GM19240 (cell line): ENCODE measurements around the gene IQCH.

Source experiments
- DNase-seq: peaks from one replicate; pipeline ENCODE4 v3.0.0; 2011; ENCODE audit warnings: low spot score; ENCODE audit not compliant: insufficient read length

The IQCH gene

DNA sequence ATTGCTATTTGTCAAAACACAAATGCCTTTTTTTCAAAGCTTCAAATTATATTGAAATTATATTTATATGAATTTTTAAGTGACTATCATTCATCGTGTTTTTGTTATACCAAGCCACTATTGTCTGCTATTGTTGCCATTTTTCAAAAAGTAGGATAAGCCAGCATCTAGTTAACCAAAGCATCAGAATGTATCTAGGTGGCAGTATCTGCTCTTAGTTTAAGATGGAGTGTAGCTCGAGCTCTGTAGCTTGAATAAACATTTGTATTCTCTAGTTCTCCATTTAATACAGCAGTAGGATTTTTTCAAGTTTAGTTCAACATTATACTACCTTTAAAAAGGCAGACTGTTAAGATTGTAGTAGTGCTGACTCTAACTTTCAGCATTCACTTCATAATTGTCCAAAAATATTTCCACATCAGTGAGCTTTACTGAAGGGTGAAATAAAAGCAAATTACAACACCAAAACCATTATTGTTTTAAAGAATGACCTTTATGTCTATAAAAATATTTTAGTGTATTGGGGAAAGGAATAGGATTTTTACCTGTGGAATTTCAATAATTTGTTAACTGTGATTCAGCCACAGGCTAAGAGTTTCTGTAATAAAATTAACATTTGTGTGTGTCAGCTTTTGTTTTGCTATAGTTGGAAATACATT is 246.7 kb downstream of the IQCH start:
- DNase-seq = no peak

DNA sequence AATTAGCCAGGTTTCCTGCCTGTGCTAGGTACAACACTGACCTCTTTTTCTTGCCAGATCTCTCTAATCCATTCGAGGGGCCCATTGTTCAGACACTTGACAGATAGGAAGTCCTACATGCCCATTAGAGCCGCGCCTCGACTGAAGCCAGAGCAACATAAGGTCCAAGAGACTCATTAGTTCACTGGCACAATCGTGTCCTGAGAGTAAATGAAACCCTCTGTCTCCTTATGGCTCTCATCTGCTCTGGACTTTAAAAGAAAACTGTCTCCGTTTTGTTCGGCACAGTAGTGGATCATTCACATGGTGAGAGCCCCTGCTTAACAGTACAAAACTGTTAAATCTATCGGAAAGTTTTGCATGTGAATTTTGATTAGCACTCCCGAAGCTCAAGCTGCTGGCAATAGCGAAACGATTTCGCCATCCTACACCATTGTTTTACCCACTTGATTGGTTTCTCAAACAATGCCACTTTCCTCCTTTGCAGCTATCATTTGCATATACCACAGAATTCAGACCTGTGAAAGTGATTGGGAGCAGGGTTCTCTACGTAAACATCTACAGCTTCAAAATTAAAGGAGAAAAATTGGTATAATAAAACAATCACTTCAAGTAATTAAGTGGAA is 247.4 kb downstream of the IQCH start:
- no peak for DNase-seq

DNA sequence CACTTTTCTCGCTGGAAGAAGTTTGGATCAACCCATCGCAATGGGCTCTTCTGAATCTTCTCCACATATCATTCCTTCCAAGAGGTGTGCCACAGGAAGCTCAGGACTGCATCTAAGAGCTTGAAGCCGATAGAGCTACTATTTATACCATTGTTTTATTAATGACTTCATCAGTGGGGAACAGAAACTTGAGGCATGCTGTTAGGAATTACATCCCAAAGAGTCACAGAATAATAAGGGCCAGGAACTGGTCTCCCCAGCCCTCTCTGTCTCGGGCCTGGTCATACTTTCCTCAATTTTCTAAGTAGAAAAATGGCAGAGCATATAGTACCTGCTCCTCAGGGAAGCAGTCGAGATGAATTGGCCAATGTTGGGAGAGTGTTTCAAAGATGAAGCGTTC is 249.5 kb downstream of the IQCH start:
- DNase-seq = no peak

DNA sequence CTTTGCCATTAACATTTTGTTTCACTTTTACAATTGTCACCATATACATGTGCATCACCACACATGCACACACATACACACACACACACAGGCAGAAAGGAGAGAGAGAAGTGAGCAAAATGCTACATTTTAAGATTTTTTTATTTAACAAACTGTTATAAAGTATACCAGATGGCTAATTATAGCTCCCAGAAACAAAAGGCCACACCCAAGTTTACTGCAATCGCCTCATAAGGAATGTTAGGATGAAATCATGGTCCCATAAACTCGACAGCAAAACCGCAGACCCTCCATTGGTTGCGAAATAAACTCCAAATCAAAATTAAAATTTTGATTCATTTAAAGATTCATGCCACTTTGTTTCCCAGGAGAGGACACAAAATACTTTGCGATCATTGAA is 250.2 kb downstream of the IQCH start:
- no peak for DNase-seq

DNA sequence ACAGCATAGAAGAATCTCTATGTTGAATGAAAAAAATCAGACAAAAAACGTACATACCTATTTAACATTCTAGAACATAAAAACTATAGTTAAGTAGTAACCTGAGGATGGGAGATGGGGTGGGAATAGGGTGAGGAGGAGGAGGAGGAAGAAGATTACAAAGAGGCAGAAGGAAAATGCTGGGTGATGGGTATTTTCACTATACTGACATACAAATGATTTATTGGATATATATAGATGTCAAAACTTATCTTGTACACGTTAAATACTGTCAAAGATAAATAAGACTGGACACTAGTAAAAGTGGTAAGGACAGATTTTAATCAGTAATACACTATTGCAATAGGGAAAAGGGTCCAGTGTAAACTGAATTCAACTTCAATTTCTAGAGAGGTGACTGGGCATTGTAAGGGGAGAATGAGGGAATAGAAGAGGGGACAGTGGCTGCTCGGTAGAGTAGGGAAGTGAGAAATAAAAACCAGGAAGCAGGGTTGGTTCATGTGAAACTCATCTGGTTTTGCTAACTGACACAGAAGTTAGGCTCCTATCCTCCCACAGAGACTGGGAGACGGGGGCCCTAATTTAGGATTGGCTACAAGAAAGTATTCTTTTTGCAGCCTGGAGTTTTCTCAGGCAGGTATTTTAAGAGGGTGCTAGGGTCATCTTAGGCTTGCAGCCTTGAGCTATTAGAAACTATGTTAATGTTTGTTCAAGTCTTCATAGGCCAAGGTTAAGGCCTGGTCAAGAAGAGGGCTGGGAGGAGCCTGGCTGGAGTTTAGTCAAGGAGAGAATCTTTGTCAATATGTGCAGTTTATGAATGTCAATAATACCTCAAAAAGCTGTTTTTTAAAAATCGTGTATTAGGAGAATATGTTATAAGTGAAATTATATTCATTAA is 251.3 kb downstream of the IQCH start:
- DNase-seq = no peak

DNA sequence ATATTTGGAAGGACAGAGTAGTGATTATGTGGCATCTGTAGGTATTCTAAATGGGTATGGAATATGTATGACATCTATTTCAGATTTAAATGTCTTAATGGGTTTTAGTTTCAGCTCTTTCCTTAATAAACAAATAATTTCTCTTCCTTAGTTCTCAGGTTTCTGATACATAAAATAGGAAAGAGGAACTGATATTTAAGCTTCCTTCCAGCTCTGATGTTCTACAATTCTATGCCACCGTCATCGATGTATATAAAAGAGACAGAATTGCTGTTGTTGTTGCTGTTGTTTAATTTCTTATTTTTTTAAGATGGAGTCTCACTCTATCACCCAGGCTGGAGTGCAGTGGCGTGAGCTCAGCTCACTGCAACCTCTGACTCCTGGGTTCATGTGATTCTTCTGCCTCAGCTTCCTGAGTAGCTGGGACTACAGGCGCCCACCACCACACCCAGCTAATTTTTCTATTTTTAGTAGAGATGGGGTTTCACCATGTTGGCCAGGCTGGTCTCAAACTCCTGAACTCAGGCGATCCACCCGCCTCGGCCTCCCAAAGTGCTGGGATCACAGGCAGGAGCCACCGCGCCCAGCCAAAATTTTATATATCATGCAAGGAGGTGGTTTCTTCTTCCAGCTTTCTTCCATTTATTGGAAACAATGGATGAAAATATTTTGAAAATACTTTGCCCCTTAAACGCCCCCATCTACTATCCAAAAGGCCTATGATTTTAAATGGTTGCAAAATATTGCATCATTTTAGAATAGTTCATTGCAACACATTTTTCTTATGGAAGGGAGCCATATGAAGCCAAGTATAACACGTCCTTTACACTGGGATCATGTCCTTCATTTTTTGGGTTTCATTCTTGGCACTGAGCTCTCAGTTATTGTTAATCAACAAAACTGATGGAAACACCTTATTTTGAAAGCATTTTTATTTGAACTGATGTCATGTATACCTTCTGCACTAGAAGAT is 252.5 kb downstream of the IQCH start:
- DNase-seq = no peak

DNA sequence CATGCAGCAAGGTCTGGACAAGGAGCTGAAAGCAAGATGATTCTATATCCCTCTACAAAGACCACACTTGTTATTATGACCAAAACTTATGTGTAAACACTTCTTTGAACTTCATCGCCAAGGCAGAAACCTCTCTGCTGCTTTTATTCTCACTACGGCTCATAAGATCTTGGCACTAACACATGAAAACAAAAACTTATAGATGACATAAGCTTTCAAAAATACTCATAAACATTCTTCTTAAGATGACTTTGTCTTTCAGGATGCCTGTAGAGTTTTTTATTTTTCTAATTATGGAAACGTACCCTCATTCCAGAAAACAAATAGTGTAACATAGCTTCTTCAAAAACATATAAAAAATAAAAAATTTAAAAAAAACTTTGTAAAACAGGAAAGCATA is 253.8 kb downstream of the IQCH start:
- no peak for DNase-seq

DNA sequence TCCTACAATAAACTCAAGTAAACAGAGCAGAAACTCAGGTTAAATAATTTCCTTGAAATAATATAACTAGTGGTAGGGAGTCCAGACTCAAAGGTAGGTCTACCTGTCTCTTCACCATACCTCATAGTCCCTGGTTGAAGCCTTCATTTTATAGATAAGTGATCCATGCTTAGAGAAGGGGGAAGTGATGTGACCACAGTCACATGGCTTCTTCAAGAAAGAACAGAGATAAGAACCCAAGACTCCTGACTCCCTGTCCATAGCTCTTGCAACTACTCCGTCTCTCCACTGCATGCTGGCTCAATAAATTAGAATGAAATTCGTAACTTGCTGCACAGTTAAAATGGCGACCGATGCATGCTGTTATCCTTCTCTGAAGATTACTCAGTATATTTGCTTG is 255.3 kb downstream of the IQCH start:
- DNase-seq = no peak

DNA sequence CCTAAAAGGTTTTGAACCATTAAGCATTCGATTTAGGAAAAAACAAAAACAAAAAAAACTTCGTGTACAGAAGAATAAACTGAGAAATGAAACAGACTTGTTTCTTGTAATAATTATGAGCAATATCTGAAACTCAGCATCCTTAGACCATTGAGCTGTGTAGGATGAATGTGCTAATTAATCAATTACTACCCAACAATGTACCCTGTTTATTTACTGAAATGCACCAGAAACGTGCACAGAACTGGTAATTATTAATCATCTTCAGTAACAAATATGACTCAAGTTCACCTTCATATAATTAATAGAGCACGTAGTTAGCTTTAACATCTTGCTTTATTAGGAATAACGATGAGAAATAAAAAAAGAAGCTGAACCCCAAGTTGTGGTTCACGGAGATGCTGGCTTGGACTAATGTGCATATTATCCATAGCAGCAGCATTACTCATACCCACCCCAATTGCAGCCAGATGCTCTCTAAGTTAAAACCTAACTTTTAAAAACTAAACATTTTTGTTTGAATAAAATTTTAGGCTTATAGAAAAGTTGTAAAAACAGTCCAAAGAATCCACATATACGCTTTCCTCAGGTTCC is 256.1 kb downstream of the IQCH start:
- no peak for DNase-seq

DNA sequence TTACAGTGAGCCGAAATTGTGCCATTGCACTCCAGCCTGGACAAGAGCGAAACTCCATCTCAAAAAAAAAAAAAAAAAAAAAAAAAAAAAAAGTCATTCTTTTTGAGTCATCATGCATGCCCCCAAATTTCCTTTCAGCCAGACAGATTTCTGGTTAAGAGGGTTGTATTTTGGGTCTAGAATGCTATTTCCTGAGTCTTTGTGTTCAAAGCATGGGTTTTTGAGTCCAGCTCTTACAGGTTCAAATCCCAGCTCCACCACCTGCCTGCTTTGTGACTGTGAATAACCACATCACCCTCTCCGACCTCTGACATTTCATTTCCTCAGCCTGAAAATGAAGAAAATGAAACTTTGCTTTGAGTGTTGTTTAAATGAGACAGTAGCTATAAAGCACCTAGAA is 257.0 kb downstream of the IQCH start:
- no peak for DNase-seq

DNA sequence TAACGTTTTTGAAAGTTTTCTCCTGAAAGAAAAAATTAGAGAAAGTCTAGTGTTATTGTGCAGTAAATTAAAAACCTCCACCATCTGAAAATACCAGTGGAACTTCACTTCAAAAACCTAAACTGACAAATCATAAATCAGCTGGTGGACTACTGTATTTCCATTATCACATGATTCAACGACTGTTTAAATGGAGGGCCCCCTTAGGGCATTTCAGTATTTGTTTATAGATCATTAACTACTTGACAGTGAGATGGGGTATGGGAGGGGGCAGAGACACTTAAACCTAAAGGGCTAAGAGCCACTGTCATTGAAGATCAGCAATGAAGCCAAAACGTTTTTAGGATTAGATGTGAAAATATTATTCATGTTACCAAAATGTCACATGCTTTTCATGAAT is 257.6 kb downstream of the IQCH start:
- DNase-seq = no peak

DNA sequence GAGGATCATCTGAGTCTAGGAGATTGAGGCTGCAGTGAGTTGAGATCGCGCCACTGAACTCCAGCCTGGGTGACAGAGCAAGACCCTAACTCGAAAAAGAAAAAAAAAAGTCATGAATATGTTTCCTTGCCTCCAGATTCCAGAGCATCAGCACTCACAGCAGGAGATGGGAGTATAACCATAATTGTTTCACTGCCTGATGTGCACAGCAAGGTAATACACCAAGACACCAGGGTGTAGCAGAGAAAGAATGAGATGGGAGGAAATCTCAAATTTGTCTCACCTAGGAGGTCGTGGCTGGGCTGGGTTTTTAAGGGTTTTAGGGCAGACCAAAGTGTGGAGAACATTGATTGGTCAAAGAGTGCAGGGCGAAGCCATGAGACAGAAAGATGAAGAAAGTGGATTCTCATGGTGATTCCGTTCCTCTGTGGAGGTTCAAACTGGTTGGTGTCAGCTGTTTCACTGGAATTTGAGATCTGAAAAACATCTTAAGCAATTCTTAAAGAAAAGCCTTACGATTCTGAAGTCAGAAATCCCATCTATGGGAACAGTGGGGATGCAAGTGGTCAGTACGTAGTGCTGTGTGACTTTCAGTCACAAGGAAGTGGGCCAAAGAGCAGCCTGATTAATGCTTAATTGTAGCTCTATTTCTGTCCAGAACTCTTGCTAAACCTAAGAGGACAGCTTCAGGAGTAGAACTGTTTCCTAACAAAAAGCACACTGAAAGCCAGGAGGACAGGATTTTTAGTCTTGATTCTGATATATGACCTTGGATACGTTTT is 258.5 kb downstream of the IQCH start:
- DNase-seq = no peak

DNA sequence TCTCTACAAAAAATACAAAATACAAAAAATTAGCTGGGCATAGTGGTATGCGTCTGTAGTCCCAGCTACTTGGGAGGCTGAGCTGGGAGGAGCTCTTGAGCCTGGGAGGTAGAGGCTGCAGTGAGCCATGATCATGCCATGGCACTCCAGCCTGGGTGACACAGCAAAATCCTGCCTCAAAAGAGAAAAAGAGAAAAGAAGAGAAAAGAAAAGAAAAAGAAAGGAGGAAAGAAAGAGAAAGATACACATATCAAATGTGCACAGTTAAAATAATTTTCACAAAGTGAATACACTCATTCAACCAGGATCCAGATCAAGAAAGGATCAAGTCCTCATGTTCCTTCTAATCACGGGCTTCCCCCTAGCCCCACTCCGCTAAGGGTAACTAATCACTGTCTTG is 260.5 kb downstream of the IQCH start:
- DNase-seq = no peak

DNA sequence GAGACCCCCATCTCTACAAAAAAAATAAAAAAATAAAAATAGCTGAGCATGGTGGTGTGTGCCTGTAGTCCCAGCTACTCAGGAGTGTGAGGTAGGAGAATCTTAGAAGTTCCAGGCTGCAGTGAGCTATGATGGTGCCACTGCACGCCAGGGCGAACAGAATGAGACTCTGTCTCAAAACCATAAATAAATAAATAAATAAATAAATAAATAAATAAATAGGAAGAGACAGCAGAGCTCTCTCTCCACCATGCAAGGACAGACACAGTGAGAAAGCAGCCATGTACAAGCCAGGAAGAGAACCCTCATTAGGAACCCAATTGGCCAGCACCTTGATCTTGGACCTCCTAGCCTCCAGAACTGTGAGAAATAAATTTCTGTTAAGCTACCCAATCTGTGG is 261.0 kb downstream of the IQCH start:
- DNase-seq = no peak

DNA sequence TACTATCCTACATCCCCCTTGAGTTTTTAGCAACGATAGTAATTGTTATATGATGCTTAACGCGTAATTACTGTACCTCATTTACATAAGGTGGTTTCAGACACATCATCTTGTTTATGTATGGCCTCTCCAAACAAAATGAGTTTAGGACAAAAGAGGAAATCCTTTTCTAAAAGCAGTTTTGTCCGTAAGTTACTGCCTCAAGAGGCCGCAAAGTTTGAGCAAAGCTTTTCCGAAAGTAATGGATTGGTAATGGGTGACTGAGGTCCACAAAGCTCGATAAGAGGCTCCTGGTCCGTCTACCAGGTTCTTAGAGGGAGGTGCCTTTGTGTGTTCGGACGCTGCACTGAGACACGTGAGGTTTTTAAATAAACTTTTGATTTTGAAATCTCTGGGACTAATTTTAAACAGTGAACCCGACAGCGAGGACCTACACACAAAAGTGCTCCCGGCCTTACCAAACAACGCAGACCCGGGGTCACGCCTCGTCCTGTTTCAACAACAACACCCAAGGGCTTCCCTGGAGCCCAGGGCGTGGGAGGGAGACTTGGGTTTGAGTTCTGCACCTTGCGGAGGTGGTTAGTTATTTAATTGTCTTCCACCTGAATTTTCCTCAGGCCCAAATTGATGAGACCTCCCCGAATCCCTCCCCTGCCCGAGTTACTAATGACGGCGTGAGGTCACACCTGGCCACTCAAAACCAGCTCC is 265.9 kb downstream of the IQCH start:
- no peak for DNase-seq

DNA sequence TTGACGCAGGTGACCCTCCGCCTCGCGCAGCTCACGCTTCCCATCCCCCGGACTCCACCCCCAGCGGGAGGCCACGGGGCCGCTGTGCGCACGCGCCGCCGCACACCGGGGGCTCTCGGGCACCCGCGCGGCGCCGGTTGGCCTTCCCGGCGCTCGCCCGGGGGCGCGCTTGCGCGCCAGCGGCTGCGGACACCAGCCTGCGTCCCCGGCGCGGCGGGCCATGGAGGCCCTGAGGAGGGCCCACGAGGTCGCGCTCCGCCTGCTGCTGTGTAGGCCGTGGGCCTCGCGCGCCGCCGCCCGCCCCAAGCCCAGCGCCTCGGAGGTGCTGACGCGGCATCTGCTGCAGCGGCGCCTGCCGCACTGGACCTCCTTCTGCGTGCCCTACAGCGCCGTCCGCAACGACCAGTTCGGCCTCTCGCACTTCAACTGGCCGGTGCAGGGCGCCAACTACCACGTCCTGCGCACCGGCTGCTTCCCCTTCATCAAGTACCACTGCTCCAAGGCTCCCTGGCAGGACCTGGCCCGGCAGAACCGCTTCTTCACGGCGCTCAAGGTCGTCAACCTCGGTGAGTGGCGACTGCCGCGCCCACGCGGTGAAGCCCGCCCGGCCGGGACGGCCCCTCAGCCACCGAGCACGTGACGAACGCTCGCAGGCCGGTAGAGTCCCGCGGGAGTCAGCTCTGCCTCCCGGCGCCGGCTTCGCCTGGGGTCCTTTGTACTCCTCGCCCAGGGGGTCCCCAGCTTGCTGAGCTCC is 266.6 kb downstream of the IQCH start, which contains the start of gene C15orf61:
Gene C15orf61, plus strand, starts transcription at position 103 of the 754 bp plus-strand sequence. Its CDS starts 118 bp downstream, at position 221.
- peak; percentile 70 for DNase-seq

DNA sequence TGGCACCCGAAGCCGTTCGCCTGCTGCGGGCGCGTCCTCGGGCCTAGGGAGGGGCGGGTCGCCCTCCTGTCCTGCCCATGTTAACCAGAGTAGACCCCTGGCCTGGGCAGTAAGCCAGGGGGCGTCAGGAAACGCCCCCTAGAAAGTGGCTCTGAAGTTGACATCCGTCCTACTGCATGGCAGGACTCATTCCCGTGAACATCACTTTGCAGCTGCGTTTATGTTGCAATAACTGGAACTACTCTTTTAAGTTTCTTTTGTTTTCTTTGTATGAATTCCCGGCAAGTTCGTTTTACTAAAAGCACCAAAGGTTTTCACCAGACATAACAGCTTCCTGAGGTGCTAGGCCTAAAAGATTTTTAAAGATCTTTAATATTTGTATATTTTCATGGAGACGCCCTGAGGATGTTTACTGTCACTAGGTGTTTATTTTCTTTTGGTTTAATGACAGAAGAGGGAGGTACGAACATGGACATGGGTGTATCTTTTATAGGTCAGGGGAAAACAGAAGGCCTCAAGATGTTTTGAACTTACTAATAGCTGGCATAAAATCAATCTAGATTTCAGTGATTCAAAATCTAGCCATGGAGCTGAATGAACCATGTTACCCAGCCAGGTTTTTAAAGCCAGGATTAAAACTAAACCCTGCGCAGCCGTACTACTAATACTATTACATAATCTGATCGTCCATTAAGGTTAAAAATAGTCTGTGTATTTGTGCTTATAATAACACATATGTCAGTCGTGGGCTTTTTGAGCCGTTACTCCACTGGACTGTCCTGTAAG is 267.4 kb downstream of the IQCH start:
- no peak for DNase-seq

DNA sequence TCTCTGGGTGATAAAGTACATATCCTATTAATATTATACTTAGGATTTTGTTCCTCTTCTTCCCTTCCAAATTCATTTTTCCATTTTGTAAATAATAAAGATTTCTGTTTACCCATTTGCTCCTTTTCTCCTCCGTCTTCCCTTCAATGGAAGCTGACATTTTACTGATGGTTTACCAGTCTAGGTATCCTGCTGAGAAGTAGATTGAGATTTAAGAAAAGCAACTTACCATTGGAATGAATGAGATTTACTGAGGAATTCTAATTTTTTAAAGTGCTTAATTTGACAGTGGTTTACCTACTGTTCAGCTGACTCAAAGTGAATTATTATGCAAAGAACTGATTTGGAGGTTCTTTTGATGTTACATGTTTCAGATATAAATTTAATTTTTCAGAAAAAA is 268.7 kb downstream of the IQCH start:
- no peak for DNase-seq
